GM12873 (cell line): ENCODE measurements around the gene TMPRSS2.

Experiments
- TF ChIP-seq, protein P1 (sequence below): IDR thresholded peaks from 2 replicates; pipeline ENCODE4 v1.5.1; 2012; ENCODE audit warnings: low read depth, mild to moderate bottlenecking, moderate library complexity, low read length, control low read depth; ENCODE audit not compliant: insufficient read depth; ENCODE audit errors: missing control alignments

The TMPRSS2 gene

DNA sequence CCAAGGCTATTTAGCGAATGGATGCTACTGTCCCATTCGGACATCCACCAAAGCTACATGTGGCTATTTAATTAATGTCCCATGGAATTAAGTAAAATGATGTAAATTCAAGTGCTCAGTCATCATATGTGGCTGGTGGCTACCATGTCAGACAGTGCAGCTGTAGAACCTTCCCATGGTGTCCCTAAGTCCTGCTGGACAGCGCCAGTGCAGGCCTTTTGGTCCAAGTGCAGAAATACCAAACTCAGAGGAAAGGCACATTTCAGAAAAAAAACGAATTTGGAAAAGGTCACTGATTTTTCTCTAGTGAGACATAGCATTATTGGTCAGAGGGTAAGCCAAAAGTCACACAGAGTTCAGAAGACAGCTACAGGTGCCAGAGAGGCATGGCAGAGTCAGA is 17.6 kb downstream of the TMPRSS2 start:
- TF ChIP-seq, protein P1, sequence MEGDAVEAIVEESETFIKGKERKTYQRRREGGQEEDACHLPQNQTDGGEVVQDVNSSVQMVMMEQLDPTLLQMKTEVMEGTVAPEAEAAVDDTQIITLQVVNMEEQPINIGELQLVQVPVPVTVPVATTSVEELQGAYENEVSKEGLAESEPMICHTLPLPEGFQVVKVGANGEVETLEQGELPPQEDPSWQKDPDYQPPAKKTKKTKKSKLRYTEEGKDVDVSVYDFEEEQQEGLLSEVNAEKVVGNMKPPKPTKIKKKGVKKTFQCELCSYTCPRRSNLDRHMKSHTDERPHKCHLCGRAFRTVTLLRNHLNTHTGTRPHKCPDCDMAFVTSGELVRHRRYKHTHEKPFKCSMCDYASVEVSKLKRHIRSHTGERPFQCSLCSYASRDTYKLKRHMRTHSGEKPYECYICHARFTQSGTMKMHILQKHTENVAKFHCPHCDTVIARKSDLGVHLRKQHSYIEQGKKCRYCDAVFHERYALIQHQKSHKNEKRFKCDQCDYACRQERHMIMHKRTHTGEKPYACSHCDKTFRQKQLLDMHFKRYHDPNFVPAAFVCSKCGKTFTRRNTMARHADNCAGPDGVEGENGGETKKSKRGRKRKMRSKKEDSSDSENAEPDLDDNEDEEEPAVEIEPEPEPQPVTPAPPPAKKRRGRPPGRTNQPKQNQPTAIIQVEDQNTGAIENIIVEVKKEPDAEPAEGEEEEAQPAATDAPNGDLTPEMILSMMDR, result no peak

DNA sequence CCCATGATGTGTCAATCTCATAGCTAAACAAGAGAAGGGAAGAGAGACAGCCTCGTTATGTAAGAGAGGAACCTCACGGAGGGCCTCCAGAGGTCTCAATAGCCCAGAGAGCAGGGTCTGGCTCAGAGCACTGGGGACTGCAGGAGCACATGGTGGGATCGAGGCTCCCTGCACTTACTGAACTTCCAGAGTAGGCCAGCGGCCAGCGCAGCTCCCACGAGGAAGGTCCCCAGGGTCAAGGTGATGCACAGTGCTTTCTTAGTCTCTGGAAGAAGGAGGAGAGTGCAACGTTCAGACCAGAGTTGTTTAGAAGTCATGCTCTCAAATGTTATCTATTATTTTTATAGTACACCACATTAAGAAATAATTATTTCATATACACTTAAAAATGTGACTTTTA is 18.6 kb downstream of the TMPRSS2 start:
- TF ChIP-seq, protein P1, result no peak

DNA sequence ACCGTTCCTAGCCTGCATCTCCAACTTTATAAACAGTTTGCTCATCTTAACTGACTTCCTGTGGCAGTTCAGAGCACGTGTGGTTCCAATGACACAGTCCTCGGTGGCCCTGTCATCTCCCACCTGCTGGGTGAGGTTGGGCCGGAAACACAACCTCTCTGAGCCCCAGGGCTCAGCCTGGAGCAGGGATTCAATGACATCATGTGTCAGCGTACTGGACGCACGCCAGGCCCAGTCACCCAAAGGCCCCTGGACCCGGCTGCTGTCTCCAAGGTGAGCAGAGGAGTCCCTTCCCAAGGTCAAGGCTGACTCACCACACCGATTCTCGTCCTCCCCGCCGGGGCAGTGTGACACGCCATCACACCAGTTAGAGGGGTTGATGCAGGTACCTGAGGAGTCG is 19.9 kb downstream of the TMPRSS2 start:
- TF ChIP-seq, protein P1, result no peak

DNA sequence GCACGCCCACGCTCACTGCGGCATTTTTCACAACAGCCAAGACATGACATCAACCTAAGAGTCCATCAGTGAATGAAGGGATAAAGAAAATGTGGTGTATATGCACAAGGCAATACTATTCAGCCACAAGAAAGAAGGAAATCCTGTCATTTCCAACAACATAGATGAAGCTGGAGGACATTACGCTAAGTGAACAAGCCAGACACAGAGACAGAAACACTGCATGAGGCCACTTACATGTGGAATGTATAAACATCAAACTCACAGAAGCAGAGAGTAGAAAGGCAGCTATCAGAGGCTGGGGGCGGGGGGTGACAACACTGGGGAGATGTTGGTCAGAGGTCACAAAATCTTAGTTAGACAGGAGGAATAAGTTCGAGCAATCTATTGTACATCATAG is 20.9 kb downstream of the TMPRSS2 start:
- TF ChIP-seq, protein P1, result no peak

DNA sequence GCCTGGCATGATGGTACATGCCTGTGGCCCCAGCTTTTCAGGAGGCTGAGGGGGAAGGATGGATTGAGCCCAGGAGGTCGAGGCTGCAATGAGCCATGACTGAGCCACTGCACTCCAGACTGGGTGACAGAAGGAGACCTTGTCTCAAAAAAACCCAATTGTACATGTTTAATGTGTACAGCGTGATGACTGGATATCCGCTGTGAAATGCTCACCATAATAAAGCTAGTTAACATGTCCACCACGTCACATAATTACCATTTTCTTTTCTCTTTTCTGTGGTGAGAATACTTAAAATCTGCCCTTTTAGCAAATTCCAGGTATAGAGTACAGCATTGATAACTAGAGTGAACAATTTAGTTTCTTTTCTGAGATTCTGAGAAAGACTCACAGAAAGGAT is 24.0 kb downstream of the TMPRSS2 start:
- TF ChIP-seq, protein P1, result no peak

DNA sequence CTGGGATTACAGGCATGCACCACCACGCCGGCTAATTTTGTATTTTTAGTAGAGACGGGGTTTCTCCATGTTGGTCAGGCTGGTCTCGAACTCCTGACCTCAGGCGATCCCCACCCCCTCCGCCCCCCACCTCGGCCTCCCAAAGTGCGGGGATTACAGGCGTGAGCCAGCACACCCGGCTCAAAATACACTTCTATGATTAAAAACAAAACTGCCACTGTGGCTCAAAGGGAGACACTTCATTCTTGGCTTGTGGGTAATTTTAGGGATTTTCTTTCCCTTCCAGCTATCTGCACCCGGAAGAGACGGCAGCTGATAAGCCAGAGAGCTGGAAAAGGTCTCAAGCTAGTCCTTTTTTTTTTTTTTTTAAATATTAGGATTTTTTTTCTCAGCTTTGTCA is 24.5 kb downstream of the TMPRSS2 start:
- TF ChIP-seq, protein P1, result no peak

DNA sequence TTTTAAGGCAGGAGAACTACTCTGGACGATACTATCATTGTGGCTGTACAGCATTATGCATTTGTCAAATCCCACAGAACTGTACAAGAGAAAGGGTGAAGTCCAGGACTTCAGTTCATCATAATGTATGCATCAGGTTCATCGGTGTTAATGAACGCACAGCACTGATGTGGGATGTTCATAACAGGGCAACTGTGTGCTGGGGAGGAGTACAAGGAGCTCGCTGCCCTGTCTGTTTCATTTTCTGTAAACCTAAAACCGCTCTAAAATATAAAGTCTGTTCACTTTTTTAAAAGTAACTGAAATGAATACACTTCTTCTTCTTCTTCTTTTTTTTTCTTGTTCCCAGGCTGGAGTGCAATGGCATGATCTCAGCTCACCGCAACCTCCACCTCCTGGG is 25.0 kb downstream of the TMPRSS2 start:
- TF ChIP-seq, protein P1, result no peak

DNA sequence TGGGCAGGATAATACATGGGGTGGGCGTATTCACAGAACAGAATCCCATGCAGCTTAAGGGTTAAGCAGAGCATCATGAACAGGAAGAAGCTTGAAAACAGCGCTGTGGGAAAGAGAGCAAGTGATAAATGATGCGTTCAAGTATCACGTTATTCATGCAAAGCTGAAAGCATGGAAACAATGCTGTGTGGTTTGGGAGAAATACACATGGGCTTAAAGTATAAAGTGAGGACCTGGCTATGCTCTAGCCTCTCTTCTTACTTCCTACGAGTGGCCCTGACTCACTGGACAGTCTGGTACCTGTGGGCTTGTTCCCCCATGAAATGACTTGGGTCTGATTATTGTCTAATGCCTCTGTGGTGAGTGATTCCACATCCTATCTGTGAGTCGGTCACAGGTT is 25.7 kb downstream of the TMPRSS2 start:
- TF ChIP-seq, protein P1, result no peak
